ENCODE measurements around the gene MAP3K13.

GRCh38 chr3:185423178-185423577 lies 60.2 kb downstream of the MAP3K13 start:
- TF ChIP-seq POLR2A (IDR thresholded peaks at IDR 0.05): no peak
- no peak for TF ChIP-seq CTCF (IDR thresholded peaks at IDR 0.05)

All from uterus (tissue), 2 donors.